HEK293 (cell line): ENCODE results near the gene RGS6.

Source experiments
- CTCF ChIA-PET: fragments of 350-600 bp; formaldehyde crosslinking; extraction: SDS; loops from one replicate; lab custom pipeline; 2021; ENCODE audit warnings: antibody characterized with exemption; lab: Yijun Ruan, JAX
- POLR2A ChIA-PET: fragments of 300-600 bp; formaldehyde crosslinking; extraction: SDS; loops from one replicate; lab custom pipeline; 2020; ENCODE audit warnings: antibody characterized with exemption, inconsistent platforms; lab: Yijun Ruan, JAX
- H3K27ac ChIP-seq: fragments of 200-500 bp; sonication (Bioruptor generic); 2 replicates; pipeline ENCODE4 v1.5.1; 2014; ENCODE audit warnings: low read depth, low read length, control low read depth, inconsistent platforms; ENCODE audit errors: extremely low read depth
- H3K36me3 ChIP-seq, 2 experiments: fragments of 200-500 bp in 1 of 2; sonication (Bioruptor generic) in 1 of 2; 1 replicate in 1 of 2; 2 replicates in 1 of 2; pipeline ENCODE4 v1.5.1; 2014 to 2017; ENCODE audit warnings: inconsistent platforms in 2 of 2, low read length in 2 of 2; ENCODE audit not compliant: control insufficient read depth in 2 of 2, insufficient read depth in 1 of 2
- H3K4me1 ChIP-seq: fragments of 200-500 bp; sonication (Bioruptor generic); 2 replicates; pipeline ENCODE4 v1.5.1; 2014; ENCODE audit warnings: mild to moderate bottlenecking, low read length, inconsistent platforms; ENCODE audit not compliant: control insufficient read depth, insufficient read depth
- H3K4me3 ChIP-seq: 2 replicates; pipeline ENCODE4 v1.5.1; 2011; ENCODE audit warnings: low read depth, mild to moderate bottlenecking, control low read depth, low read length, moderate library complexity
- H3K9me3 ChIP-seq: fragments of 200-500 bp; sonication (Bioruptor generic); 2 replicates; pipeline ENCODE4 v1.5.1; 2014; ENCODE audit warnings: low read depth, low read length, inconsistent platforms; ENCODE audit not compliant: control insufficient read depth, insufficient read depth
- GLI2 ChIP-seq: fragments of 450-650 bp; formaldehyde crosslinking; IDR thresholded peaks from 2 replicates; pipeline ENCODE4; 2017; ENCODE audit warnings: missing biosample characterization, missing genetic modification characterization, low read depth, borderline replicate concordance
- GLI4 ChIP-seq: fragments of 450-650 bp; formaldehyde crosslinking; IDR thresholded peaks from 2 replicates; pipeline ENCODE4 v1.5.1; 2016; ENCODE audit warnings: missing biosample characterization, missing genetic modification characterization
- KLF7 ChIP-seq: fragments of 450-650 bp; formaldehyde crosslinking; IDR thresholded peaks from 2 replicates; pipeline ENCODE4 v1.5.1; 2016; ENCODE audit warnings: missing biosample characterization, missing genetic modification characterization, borderline replicate concordance
- KLF8 ChIP-seq: fragments of 450-650 bp; formaldehyde crosslinking; IDR thresholded peaks from 2 replicates; pipeline ENCODE4 v1.5.1; 2016; ENCODE audit warnings: missing biosample characterization, missing genetic modification characterization
- MZF1 ChIP-seq: fragments of 450-650 bp; formaldehyde crosslinking; IDR thresholded peaks from 2 replicates; pipeline ENCODE4 v1.5.1; 2017; ENCODE audit warnings: missing biosample characterization, missing genetic modification characterization, borderline replicate concordance
- RBAK ChIP-seq: fragments of 450-650 bp; formaldehyde crosslinking; IDR thresholded peaks from 2 replicates; pipeline ENCODE4 v1.5.1; 2016; ENCODE audit warnings: missing biosample characterization, missing genetic modification characterization
- SALL2 ChIP-seq: fragments of 450-650 bp; formaldehyde crosslinking; IDR thresholded peaks from 2 replicates; pipeline ENCODE4 v1.5.0; 2017; ENCODE audit warnings: missing biosample characterization, mild to moderate bottlenecking, missing genetic modification characterization, borderline replicate concordance
- TCF7L2 ChIP-seq: IDR thresholded peaks from 2 replicates; pipeline ENCODE4 v1.6.1; 2011; ENCODE audit warnings: low read depth, mild to moderate bottlenecking, inconsistent platforms, low read length, moderate library complexity, borderline replicate concordance
- ZEB2 ChIP-seq: fragments of 450-650 bp; formaldehyde crosslinking; IDR thresholded peaks from 2 replicates; pipeline ENCODE4 v1.5.1; 2016; ENCODE audit warnings: missing biosample characterization, missing genetic modification characterization
- ZFHX2 ChIP-seq: fragments of 450-650 bp; formaldehyde crosslinking; conservative IDR thresholded peaks from 2 replicates; pipeline ENCODE4 v1.5.1; 2016; ENCODE audit warnings: missing biosample characterization, missing genetic modification characterization
- ZFP69B ChIP-seq: fragments of 450-650 bp; formaldehyde crosslinking; IDR thresholded peaks from 2 replicates; pipeline ENCODE4 v1.5.1; 2016; ENCODE audit warnings: missing biosample characterization, missing genetic modification characterization
- ZNF10 ChIP-seq: fragments of 450-650 bp; formaldehyde crosslinking; IDR thresholded peaks from 2 replicates; pipeline ENCODE4 v1.5.1; 2017; ENCODE audit warnings: missing biosample characterization, missing genetic modification characterization
- ZNF114 ChIP-seq: fragments of 450-650 bp; formaldehyde crosslinking; IDR thresholded peaks from 2 replicates; pipeline ENCODE4 v1.5.0; 2017; ENCODE audit warnings: missing biosample characterization, missing genetic modification characterization
- ZNF132 ChIP-seq: fragments of 450-650 bp; formaldehyde crosslinking; IDR thresholded peaks from 2 replicates; pipeline ENCODE4 v1.5.1; 2017; ENCODE audit warnings: missing biosample characterization, missing genetic modification characterization, borderline replicate concordance
- ZNF138 ChIP-seq: fragments of 450-650 bp; formaldehyde crosslinking; IDR thresholded peaks from 2 replicates; pipeline ENCODE4 v1.5.1; 2016; ENCODE audit warnings: missing biosample characterization, missing genetic modification characterization, borderline replicate concordance
- ZNF140 ChIP-seq: fragments of 450-650 bp; formaldehyde crosslinking; IDR thresholded peaks from 2 replicates; pipeline ENCODE4 v1.5.1; 2016; ENCODE audit warnings: missing biosample characterization, missing genetic modification characterization
- ZNF169 ChIP-seq: fragments of 450-650 bp; formaldehyde crosslinking; IDR thresholded peaks from 2 replicates; pipeline ENCODE4 v1.5.1; 2016; ENCODE audit warnings: missing biosample characterization, missing genetic modification characterization
- ZNF221 ChIP-seq: fragments of 450-650 bp; formaldehyde crosslinking; IDR thresholded peaks from 2 replicates; pipeline ENCODE4 v1.5.1; 2017; ENCODE audit warnings: missing biosample characterization, missing genetic modification characterization, borderline replicate concordance
- ZNF311 ChIP-seq: fragments of 450-650 bp; formaldehyde crosslinking; IDR thresholded peaks from 2 replicates; pipeline ENCODE4 v1.5.1; 2017; ENCODE audit warnings: missing biosample characterization, missing genetic modification characterization, borderline replicate concordance
- ZNF394 ChIP-seq: fragments of 450-650 bp; formaldehyde crosslinking; IDR thresholded peaks from 2 replicates; pipeline ENCODE4 v1.5.1; 2016; ENCODE audit warnings: missing biosample characterization, missing genetic modification characterization, mild to moderate bottlenecking, moderate library complexity, borderline replicate concordance
- ZNF529 ChIP-seq: fragments of 450-650 bp; formaldehyde crosslinking; IDR thresholded peaks from 2 replicates; pipeline ENCODE4 v1.5.1; 2017; ENCODE audit warnings: missing genetic modification characterization, missing biosample characterization; ENCODE audit not compliant: insufficient replicate concordance
- TF ChIP-seq, protein P1 (sequence below): fragments of 450-650 bp; formaldehyde crosslinking; optimal IDR thresholded peaks from 2 replicates; pipeline ENCODE3; 2016; ENCODE audit warnings: missing biosample characterization, mild to moderate bottlenecking, missing genetic modification characterization
- TF ChIP-seq, protein P2 (sequence below): fragments of 450-650 bp; formaldehyde crosslinking; IDR thresholded peaks from 2 replicates; pipeline ENCODE4 v1.5.1; 2016; ENCODE audit warnings: missing biosample characterization, missing genetic modification characterization

RGS6 gene

DNA sequence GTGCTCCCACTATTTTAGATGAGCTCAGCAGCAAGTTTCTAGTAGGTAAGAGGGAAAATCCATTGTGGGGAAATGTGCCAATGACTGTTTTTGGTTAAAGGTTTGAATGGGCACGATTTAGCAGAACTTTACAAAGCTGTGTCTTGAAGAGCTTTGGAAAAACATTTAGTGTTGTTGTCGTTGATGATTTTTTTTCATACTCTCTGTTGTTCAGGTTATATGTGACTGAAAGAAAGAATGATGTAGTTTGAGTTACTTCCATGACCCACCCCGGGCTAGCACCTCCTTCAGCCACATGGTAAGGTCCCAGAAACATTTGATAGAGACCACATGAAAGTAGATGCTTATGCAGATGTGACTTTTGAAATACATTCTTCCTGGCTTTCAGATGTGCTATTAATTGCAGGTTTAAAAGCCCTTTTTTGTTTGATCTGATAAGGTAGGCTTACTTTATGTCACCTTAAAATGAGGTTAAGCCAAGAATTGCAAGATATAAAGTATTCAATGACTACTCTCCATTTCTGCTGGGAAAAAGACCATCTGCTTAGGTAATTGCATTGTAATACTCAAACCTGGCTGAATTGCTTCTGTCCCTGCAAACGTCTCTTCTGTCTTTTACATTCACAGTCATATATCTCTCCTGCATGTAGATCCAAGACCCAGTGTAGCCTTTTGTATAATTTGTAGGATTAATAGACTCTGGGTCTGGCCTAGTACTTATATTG, 250.6 kb downstream of the RGS6 start (continued):
- TF ChIP-seq ZEB2 (tag by site-specific recombination) = no peak
- TF ChIP-seq ZNF132 (tag by site-specific recombination) = no peak

DNA sequence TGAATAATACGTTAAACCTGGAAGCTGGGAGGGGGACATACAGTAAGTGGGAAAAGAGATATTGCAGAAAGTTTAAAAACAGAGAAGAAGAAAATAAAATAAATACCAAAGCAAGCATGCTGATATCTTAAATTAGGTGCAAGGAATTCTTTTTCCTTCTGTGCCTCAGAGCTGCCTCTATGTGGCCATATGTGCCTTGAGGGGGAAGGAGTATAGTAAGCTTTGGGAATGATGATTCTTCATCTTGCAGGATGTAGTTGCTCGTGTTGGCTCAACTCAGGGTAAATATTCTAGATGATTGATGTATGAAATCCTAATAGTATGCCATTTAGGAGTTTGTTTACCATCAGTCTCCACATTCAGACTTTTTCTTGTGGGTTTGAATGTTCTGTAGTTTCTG, 251.4 kb downstream of the RGS6 start:
- Histone ChIP-seq H3K4me1 (no peaks in the 10 kb centered on the region), H3K36me3 (no peaks in the 10 kb centered on the region), H3K27ac (no peak overlapping the region), H3K9me3 (no peaks in the 10 kb centered on the region), H3K4me3 (no peak overlapping the region)
- CTCF ChIA-PET = interaction anchor here (0.6 to 1.1 kb wide), 3 partner anchors 16 to 80 kb away, joined by 3 to 4 read pairs (median 4); no protein-coding TSS in a partner anchor
- TF ChIP-seq GLI4 (tag by site-specific recombination) (no peak), ZNF10 (tag by site-specific recombination) (no peak), RBAK (tag by site-specific recombination) (no peak), MZF1 (tag by site-specific recombination) (no peak)
- POLR2A ChIA-PET = no interaction called here

DNA sequence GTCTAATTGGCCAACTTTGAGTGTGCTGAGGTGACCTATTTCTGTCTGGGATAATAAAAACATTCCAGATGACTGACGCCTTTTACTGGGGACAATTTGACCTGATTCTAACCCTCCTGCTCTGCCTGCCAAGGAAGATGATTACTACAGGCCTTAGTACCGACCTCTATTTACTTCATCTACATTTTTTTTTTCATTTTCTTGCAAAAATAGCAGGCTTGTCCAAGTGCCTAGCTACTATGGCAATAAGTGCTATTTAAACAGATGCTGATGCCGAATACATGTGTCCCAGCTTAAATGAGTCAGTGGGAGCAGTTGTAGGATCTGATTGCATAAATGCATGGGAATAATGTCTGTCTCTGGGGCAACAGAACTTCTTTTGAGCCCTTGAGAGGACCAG, 254.3 kb downstream of the RGS6 start:
- Histone ChIP-seq H3K36me3 (no peaks in the 10 kb centered on the region), H3K9me3 (no peaks in the 10 kb centered on the region), H3K4me1 (no peaks in the 10 kb centered on the region), H3K27ac (no peak overlapping the region), H3K4me3 (no peak overlapping the region)
- POLR2A ChIA-PET = no interaction called here
- TF ChIP-seq ZNF114 (tag by site-specific recombination) (no peak), ZNF169 (tag by site-specific recombination) (no peak), TCF7L2 (no peak), ZNF138 (tag by site-specific recombination) (no peak), ZFHX2 (tag by site-specific recombination) (no peak), ZNF221 (no peak), ZNF140 (tag by site-specific recombination) (no peak), GLI2 (tag by site-specific recombination) (no peak), ZNF394 (tag by site-specific recombination) (no peak), ZNF132 (tag by site-specific recombination) (no peak), KLF8 (tag by site-specific recombination) (no peak), ZNF311 (tag by site-specific recombination) (no peak), ZFP69B (tag by site-specific recombination) (no peak), ZNF529 (tag by site-specific recombination) (no peak), KLF7 (no peak), SALL2 (tag by site-specific recombination) (no peak)
- TF ChIP-seq, protein P1, sequence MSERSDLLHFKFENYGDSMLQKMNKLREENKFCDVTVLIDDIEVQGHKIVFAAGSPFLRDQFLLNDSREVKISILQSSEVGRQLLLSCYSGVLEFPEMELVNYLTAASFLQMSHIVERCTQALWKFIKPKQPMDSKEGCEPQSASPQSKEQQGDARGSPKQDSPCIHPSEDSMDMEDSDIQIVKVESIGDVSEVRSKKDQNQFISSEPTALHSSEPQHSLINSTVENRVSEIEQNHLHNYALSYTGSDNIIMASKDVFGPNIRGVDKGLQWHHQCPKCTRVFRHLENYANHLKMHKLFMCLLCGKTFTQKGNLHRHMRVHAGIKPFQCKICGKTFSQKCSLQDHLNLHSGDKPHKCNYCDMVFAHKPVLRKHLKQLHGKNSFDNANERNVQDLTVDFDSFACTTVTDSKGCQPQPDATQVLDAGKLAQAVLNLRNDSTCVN (tag by site-specific recombination) = no peak
- TF ChIP-seq, protein P2, sequence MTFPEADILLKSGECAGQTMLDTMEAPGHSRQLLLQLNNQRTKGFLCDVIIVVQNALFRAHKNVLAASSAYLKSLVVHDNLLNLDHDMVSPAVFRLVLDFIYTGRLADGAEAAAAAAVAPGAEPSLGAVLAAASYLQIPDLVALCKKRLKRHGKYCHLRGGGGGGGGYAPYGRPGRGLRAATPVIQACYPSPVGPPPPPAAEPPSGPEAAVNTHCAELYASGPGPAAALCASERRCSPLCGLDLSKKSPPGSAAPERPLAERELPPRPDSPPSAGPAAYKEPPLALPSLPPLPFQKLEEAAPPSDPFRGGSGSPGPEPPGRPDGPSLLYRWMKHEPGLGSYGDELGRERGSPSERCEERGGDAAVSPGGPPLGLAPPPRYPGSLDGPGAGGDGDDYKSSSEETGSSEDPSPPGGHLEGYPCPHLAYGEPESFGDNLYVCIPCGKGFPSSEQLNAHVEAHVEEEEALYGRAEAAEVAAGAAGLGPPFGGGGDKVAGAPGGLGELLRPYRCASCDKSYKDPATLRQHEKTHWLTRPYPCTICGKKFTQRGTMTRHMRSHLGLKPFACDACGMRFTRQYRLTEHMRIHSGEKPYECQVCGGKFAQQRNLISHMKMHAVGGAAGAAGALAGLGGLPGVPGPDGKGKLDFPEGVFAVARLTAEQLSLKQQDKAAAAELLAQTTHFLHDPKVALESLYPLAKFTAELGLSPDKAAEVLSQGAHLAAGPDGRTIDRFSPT (tag by site-specific recombination) = no peak
- CTCF ChIA-PET = no interaction called here
